Stimulated activated CD8-positive, alpha-beta memory T cell treated with anti-CD3 and anti-CD28 coated beads, Interleukin-15, amount 100 ng/mL, for 4 hours (primary cell): Measurements from ENCODE around the gene DCLK2.

ENCODE experiments used
- DNase-seq, 2 donors: peaks; one replicate each; pipeline ENCODE4 v3.0.0-alpha.2; 2020; ENCODE audit warnings: low read depth in 2 of 2

The DCLK2 gene

DNA sequence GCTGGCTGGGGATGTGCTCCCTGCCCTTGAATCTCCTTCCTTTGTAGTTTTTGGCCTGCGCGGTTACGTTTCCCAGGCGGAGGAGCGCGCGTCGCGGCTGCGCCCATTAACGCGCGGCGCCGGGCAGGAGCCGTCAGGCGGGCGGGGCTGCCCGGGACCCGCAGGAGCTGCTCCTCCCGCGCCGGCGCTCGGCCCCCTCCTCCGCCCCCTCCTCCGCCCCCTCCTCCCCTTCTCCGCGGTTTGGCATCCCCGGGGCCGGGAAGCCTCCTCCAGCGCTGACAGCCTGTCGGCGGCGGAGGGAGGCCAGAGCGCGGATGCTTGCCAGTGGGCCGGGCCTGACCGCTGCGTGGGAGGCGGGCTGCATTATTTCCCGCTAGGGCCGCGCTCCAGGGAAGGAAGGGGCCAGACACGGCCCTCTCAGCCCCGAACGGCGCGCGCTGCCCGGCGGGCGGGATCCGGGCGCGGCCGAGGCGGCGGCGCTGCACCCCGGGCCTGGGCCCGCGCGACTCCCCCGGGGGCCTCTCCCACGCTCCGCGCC lies at the start of gene DCLK2:
Gene DCLK2, plus strand, starts transcription at position 405 of the 538 bp plus-strand sequence. CDS start 583 bp downstream, outside the sequence.
- no peak for DNase-seq

DNA sequence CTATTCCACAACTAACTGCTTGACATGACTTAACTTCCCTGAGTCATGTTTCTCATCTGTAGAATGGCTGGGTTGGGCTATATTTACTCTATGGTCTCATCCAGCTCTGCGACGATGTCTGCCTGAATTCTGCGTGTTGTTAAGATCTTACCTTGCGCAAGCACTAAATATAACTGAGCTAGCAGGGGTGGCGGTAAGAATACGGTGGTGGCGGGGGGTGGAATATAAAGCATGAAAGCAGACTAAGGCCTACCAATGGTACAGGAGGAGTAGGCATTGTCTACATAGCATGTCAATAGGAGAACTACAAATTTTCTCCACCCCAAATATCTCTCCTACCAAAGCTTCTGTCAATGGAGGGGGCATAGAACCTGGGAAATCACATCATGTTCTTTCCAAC lies 45.7 kb upstream of the DCLK2 start:
- DNase-seq = no peak

DNA sequence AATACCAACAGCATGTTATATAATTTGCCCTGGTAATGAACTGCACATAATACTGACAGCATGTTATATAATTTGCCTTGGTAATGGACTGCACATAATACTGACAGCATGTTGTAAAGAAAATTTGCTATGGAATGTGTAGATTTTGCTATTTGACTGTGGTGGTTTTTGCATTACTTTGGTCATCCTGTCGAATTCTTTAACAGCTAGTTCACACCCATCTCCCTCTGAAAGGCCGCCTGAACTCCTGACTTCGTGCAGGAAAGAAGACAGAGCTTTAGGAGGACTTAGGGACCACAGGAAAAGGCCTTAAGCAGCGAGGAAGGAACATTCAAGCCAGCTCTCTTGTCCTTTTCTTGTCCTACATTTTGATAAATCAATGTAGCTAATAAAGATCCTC lies 45.2 kb upstream of the DCLK2 start:
- no peak for DNase-seq

DNA sequence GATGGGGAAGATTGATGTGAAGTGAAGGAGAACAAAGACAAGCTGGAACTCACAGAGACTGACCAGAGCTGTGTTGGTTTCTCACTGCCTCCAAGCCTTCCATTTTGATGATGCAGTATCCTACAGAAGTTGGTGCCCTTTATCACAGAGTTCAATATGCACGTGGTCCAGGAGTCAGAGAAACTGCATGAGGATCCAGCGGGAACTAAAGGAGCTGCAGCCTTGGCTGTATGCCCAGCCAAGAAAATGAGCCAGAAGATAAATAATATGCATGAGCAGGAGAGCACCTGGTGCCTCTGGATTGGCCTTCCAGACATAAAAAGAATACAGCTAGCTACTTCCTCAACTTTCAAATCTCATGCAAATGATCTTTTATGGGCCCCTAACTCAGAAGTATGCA lies 44.3 kb upstream of the DCLK2 start:
- DNase-seq = no peak

DNA sequence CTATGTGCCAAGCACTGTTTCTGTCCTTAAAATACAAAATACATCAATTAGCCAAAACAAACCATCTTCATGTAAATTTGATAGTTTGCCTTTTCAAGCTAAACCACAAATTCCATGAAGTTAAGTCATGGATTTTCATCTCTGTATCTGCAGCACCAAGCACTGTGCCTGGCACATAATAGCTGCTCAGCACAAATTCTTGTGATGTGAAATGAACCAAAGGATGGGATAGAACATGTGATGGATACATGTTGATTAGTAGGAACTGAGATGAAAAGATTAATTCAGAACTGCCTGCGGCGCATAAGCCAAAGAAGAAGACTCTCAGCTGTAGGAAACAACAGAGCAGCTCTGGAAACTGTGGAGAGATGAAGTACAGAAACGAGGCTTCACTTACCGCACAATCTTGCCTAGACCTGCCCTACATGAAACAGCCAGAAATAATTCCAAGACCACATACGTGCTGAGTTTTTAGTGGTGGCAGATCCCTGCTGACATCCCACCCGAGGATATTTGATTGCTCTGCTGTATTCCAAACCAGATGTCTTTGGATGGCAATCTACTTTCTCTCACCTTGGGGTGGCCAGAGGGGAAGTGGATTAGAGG lies 40.9 kb upstream of the DCLK2 start:
- no peak for DNase-seq

DNA sequence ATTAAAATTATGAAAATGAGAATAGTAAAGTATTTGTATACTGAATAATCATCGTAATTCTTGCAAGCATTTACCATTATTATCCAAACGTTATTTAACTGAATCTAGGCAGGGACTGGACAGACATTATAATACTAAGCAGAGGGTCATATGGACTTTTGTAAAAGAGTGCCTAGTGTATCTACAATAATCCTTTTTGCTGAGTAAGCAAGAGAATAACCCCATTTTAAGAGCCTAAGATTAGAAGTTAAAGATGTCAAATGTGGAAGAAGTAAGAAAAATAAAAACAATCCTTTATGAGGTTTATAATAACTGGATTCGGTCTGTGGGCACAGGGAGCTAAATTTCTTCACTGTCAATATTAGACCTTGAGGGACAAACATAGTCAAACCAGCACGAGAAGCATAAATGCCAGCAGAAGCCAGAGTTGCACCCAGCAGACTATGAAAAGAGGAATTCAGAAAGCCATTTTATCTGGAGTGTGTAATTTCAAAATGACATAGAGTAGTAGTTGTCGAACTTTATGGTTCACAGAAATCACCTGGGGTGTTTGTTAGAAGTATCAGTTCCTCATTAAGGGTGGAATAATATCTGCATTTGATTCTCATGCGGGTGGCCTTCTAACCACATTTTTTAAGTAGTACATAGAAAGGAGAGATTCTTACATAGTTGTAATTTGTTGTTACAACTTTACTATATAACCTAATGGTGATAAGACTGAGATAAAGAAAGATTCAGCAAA lies 39.7 kb upstream of the DCLK2 start:
- no peak for DNase-seq

DNA sequence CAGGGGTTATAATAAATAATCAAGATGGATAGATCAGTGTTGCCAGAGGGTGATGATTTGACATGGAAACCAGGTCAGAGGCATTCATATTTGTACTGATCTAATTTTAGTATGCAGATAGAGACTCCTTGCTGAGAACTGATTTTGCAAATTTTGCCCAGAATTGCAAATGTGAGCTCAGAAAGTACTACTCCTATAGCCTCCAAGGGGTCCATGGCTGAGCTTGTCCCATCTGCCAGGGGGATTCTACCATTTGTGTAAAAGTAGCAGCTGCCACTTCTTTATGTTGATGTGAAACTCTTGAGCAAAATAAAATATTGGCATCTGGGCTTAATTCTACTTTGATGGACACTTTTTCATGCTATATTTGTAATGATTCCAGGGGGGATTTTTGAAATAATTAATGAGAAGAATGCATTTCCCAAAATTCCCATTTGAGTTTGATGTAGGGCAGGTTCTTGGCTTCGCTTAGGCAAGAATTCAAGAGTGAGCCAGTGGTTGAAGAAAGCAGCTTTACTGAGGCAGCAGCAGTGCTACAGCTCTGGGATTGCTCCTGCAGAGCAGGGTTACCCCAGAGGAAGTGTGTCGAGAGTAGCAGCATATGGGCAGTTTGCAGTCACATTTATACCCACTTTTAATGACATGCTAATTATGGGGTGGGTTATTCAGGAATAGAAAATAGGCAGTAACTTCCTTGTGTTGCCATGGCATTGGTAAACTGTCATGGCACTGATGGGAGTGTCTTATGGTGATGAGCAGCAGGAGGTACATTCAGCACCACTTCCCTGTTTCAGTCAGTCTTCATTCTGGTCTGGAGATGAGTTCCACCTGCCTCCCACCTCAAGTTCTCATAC lies 38.7 kb upstream of the DCLK2 start:
- no peak for DNase-seq

DNA sequence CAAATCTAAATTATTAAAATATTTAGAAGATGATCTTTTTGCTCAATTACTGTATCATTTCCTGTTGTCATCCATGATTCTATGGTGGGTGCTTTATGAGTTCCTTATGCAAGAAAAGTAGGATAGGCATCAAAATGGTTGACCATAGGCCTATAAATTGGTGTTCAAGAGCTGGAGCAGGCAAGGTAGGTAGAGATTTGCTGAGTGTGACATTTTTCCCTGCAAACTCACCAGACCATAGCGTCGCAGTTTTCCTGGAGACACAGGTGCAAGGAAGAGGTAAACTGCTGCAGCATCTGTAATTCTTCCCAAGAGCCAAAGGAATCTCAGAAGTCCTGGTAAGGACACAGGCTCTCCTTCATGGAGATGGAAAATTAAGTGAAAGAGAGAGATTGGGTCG lies 33.7 kb upstream of the DCLK2 start:
- DNase-seq = no peak

DNA sequence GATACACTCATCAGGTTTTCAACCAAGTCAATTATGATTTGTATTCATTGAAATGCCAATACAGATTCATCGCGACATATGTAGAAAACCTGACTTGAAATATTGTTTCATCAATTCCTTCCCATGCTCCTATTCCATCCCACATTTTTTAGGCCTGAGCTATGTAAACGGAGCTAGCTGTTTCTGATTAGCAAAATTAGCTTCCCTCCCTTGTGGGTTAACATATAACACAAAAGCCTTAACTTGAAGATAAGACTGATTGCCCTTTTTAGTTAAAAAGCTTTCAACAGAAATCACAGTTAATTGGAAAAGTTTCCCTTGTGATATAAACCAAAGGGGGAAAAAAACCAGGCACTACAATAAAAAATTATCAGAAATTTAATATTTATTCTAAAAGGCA lies 32.8 kb upstream of the DCLK2 start:
- no peak for DNase-seq

DNA sequence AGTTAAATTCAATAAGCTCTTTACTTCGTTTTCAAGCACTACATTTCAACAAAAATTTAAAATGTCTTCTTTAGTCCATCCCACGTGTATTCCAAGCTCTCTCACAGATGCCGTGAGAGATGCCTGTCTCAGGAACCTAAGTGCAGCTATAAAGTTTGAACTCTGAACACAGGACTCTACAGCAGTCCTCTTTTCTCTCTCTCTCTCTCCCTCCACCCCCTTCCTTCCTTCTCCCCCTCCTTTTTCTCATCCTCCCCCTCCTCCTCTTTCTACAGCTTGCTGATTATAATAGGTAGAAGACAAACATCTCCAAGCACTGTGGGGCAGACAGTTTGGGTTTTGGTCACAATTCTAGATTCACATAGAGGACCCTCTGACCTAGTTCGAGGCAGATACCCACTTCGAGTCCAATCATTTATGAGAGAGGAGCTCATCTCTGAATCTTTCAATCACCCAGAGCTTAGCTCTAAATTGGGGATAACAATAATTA lies 31.5 kb upstream of the DCLK2 start:
- DNase-seq = no peak

DNA sequence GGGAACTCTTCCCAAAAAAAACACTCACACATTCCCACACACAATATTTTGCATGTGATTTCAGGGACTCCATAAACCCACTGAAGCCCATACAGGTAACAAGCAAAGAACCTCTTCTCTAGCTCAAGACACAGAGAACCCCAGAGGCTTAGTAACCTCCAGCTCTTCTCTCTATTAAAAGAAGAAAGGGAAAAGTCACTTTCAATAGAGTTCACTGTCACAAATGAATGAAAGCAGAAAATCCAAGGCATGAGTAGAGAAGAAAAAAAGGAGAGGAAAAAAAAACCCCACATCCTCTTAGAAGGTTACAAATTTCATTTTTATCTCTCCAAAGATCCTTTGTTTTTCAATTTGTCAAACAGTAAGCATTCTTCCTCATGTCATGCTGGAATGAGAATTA lies 30.7 kb upstream of the DCLK2 start:
- DNase-seq = no peak

DNA sequence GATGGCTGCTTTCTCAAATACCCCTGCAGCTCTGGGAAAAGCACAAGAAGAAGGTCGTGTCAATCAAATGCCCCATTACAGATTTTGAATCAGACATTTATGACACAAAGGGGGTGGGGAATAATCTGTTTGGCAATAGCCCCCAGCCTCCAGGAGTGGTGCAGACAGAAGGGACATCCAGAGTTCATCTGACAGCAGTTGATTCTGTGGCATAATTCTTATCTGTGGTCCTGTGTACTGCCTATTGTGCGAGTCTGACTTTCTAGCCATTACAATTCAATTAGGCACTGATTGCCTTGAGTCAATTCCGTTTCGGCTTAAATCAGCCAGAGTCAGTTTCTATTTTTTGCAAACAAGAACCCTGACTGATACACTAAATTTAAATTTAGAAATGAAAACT lies 28.6 kb upstream of the DCLK2 start:
- DNase-seq = no peak

DNA sequence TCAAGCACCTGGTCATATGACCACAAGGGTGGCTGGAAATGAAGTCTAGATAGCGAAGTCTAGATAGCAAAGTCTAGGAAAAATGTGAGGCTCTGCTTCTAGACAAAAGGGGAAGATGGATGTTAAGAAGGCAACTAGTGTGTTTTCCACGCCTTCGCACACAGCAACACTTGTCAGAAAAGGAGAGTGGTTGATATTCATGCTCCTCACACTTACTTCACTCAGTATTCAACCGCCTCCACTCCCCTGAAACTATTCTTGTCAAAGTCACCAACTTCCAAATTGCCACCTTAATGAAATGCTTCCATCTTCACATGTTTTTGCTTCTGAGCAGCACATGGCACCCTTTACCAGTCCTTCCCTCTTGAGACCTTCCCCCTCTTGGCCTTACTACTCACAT lies 27.7 kb upstream of the DCLK2 start:
- no peak for DNase-seq

DNA sequence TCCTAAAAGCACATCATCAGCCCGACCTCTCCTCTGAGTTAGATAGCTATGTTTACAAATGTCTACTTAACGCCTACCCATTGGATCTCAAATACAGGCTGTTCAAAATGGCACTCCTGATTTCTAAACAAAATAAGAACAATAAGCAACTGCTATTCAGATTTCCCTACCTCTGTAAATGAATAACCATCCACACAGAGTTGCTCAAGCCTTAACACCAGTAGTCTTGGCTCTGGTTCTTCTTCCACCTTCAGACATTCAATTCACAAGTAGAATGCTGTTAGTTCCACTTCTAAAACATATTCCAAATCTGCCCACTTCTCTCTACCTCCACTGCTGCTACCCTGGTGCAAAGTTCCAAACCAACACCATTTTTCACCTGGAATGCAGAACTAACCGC lies 27.1 kb upstream of the DCLK2 start:
- DNase-seq = no peak

DNA sequence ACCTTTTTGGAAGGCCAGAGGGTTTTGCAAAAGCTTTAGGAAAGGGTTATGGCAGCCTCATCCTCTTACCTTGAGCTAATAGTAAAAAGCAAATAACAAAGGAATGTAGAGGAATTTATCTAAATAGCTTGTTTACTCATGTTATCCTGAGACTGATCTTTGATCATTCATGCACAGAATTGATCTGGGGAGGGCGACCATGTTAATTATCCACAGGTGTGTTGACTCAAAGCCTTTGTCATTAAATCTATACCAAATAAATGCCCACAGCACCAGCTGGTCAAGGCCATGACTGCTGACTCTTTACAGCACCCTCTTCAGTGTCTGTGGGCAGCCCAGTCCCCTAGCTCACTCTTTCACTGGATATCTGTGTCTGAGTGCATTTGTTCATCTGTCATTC lies 22.8 kb upstream of the DCLK2 start:
- no peak for DNase-seq

DNA sequence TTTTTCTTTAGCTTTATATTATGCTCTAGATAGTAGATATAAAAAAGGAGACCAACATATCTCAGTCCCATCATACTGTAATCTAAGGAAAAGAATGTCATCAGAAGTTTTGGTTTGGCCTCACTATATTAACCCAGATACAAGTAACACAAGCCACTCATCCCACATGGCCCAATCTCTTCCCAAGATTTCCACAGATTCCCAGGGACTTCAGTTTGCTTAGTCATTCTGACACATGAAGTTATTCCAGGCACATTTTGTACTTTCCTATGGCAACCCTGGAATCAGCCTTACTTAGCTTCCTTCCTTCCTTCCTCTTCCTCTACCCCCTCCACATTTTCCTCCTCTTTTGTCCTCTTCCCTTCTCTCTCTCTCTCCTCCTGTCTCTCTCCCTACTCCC lies 21.7 kb upstream of the DCLK2 start:
- no peak for DNase-seq

DNA sequence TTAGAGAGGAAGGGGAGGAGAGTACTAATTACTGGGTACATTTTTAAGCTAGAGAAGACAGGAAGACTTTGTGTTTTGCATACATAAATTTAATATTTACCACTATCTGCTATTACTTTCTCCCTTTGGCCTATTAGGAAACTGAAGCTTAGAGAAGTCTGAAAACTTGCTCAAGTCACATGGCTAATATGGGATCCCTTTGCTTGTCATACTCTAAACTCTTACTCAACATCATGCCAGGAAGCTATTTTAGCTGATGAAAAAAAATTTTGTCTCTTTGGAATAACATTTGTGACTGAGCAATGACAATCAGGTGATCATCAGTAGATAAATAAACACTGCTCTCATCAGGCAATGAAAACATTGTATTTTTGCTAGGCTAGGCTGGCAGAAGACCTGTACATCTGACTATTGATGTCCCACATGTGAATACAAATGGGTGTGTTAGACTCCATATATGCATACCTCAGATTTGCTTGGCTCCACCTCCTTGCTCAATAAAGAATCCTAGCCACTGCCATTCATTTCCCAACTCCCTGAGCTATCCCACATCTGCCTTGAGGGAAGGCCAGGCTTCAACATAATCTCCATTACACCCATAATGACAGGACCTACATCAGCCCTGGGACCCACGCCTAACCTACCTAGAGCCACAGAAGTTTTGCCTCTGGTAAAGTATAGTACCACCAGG lies 17.0 kb upstream of the DCLK2 start:
- DNase-seq = no peak

DNA sequence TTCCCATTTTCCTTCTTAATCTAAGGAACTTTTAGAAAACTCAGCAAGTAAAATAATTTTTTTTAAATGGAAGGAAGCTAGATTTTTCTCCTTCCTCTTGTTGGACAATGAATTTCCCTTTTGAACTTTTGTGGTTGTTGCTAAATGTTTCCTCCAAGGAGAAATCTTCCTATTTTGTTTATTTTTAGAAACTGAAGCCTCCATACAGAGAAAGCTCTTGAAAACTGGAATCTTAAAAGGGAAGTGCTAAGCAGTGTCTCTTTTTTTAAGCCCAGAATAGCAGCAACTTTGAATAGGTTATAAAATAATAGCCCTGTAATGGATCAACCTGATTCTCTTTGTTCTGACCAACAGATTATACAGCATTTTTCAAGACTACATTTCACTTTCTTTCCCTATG lies 15.1 kb upstream of the DCLK2 start:
- no peak for DNase-seq

DNA sequence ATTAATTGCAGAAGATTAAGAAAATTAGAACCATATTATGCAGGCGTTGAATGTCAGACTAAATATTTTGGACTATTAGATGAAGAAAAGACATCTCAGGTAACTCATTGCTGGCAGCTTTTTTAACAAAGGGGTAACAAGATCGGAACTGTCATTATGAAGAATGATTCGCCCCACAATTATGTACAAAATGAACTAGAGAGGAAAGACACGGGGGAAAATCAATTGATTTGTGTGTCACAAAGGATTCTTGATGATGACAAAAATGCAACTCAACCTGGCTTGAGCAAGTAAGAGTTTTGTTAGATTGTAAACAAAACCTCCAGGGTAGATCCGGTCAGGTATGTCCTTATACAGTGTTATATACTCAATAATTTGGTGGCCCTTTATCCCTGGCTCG lies 12.5 kb upstream of the DCLK2 start:
- DNase-seq = no peak

DNA sequence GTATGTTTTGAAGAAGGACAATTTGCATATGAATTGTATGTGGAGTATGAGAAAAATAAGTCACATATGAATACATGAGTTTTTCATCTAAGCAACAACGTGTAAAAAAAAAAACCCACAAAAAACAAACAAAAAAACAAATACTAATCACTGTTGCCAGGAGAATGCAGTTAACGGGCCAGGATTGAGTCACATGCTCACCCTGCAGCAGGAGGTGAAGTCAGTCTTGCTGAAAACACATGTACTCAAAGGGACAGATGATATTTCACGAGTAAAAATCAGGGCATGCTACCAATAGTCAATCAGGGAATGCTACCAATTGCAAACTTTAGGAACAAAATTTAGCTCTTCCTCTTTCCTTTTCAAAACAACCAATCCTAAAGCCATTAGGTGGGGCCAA lies 10.4 kb upstream of the DCLK2 start:
- DNase-seq = no peak

DNA sequence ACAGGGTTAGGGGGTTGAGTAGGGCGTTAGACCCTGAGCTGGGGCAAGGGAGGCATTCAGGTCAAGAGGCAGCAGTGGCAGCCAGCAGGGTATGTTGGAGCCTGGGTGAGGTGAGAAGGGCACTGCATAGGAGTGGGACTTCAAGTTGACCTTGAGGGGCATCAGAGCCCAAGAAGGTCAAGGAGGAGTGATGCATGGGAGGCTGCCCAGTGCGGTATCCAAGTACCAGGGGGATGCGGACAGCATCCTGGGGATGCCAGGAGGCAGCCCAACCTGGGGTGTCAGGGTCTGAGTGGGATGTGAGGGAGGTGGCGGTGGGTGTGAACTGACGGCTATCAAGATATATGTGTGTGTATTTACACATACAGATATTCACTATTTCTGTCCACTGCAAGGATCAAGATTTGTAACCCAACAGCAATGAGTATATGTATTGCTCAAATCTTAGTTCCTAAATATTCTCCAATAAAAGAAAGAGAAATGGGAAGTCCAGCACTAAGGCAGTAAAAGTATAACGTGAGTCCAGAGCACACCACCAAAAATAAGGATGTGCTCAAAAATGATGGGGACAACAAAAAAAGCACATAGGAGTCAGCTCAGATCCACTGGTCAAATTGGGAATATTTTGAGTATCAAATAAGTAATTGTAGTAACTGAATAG lies 9.8 kb upstream of the DCLK2 start:
- no peak for DNase-seq
